Measurements from ENCODE around the gene MYO1F.

The MYO1F gene

DNA sequence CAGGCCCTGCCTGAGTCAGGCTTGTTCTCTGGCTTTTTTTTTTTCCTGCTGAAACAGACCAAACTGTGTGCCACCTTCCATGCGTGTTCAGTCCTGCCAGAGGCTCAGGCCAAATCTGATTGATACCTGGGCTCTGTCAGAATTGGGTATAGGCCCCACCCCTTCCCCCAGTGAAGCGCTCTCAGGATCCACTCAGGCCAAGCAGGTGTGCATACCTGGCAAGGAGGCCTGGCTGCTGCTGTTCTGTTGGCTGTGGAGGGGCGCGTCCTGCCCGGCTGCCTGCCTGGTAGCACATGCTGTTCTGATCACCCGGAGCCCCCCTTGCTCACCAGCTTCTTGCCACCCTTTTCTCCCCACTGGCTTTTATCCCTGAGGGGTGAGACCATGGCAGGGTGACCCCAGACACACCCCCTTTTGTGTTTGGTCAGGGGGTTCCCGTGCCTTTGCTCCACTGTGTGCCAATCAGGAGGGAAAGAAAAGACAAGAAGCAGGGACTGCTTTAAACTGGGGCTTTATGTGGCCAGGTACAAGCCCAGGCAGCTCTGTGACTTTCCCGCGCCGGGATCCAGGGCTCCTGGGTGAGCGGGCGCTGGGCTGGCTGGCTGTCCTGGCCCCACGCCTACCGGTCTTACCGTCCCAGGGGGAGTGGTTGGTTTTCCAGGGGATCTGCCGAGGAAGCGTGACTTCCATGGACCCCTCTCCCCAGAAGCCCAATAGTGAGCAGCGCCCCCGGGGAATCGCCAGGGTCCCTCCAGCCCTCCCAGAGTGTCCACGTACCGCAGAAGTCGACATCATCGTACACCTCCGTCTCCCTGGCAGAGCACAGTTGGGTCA, 87.5 kb downstream of the MYO1F start:
- DNase-seq = no peak

DNA sequence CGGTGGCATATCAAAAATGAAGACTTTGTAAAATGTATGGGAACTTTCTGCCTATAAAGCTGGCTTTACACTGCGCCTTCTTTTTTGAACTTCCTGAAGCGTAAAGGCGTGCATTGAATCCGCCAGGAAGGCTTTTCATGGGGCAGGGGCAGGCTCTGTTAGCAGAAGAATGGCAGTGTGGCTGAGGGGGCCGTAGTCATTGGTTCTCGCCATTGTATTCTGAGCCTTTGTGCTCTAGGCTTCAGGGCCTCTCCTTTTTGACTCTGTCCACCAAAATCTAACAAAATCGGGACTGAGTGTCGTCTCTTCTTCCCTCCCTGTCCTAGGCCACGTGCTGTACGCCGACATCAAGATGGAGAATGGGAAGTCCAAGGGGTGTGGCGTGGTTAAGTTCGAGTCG, 88.9 kb downstream of the MYO1F start:
- DNase-seq = no peak

DNA sequence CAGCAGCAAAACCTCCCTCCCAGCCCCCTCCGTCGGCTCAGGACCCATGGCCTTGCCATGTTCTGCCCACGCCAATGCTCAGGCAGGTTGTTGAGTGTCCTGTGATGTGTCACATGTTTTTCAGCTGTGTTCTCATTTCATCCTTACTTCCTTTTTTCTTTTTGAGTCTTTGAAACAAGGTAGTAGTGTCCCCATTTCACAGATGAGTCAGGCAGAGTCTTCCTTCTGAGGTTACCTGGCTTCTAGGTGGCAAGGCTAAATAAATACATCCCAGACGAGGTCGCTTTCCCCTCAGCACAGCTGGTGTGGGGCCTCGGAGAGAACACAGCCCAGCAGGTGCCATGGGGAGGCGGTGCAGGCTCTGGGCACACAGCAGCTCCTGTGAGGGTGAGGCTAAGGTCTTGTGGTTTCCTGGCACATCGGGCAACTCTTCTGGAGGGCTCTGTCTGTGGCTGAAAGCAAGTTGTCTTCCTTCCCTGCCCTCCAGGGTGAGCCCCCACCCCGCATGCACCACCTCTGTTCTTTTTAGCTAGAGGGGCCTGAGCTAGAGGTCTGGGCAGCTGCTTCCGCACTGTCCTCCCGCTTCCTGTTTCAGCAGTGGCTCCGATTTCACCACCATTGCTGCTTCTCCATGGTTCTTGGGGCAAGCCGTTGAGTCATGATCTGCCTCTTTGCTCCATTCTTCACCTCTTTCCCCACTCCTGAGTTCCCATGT, 89.9 kb downstream of the MYO1F start:
- DNase-seq = peak; percentile 33

DNA sequence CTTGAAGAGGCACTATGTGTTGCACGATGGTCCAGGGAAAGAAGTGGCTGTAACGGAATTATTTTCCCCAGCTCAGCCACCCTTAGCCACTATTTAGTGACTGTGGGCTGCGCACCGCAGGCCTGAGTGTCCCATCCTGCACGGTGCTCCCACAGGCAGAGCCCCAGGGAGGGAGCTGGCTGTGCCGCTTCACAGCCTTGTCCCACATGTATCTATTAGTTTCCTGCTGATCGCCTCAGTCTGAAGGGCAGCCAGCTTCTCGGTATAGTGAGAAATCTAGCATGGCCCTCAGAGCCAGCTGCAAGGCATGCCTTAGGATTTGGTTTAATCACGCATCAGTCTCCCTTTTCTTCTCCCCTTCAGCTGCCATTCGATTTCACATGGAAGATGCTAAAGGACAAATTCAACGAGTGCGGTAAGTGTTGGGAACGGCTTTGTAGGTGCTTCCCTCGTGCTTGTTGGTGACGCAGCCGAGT, 90.5 kb downstream of the MYO1F start:
- no peak for DNase-seq

DNA sequence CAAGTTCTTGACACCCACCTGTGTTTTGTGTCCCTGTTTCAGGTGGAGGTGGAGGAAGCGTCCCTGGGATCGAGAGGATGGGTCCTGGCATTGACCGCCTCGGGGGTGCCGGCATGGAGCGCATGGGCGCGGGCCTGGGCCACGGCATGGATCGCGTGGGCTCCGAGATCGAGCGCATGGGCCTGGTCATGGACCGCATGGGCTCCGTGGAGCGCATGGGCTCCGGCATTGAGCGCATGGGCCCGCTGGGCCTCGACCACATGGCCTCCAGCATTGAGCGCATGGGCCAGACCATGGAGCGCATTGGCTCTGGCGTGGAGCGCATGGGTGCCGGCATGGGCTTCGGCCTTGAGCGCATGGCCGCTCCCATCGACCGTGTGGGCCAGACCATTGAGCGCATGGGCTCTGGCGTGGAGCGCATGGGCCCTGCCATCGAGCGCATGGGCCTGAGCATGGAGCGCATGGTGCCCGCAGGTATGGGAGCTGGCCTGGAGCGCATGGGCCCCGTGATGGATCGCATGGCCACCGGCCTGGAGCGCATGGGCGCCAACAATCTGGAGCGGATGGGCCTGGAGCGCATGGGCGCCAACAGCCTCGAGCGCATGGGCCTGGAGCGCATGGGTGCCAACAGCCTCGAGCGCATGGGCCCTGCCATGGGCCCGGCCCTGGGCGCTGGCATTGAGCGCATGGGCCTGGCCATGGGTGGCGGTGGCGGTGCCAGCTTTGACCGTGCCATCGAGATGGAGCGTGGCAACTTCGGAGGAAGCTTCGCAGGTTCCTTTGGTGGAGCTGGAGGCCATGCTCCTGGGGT, 91.5 kb downstream of the MYO1F start:
- DNase-seq = no peak

GRCh38 chr19:8484331-8484894, 92.8 kb downstream of the MYO1F start:
- peak; percentile 63 for DNase-seq

- no peak for DNase-seq
Measured at GRCh38 chr19:8483165-8483564, 94.1 kb downstream of the MYO1F start.

DNA sequence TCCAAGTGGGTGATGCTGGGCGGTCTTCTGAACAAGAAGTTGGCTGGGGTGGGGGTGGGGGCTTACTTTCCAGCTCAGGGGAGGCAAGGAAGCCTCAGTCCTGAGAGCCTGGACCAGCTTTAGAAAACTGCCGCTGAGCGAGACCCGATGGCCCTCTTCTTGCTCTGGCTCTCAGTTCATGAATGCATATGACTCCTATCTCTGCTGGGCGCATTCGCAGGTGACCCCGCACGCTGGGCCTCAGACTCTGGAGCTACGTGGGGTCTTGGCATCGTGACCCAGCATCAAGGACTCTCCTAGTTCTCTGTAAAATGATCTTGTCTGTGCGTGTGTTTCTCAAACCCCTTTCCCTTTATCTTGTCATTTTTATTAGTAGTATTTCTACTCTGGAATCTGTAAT, 94.5 kb downstream of the MYO1F start:
- no peak for DNase-seq

GRCh38 chr19:8481616-8482015, 95.6 kb downstream of the MYO1F start:
- DNase-seq = no peak

- DNase-seq = no peak
Measured at GRCh38 chr19:8481201-8481600, 96.0 kb downstream of the MYO1F start.

DNA sequence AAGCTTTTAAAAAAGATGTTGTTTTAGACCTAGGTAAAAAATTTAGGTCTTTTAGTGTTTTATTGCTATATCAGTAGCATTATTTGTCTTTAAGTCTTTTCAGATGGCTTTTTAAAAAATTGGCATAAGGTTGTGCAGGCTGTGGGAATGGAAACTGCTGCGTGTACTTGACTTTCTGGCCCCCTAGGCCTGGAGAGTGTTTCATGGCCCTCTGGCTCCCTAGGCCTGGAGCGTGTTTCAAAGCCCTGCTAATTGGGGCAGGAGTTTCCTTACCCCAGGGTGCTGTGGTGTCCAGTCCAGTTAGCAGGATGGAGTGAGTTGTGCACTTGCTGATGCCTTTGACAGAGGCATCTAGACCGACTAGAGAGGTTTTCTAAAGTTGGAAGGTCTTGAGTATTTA, 98.6 kb downstream of the MYO1F start:
- no peak for DNase-seq

GRCh38 chr19:8477889-8478288, 99.4 kb downstream of the MYO1F start:
- DNase-seq = no peak

DNA sequence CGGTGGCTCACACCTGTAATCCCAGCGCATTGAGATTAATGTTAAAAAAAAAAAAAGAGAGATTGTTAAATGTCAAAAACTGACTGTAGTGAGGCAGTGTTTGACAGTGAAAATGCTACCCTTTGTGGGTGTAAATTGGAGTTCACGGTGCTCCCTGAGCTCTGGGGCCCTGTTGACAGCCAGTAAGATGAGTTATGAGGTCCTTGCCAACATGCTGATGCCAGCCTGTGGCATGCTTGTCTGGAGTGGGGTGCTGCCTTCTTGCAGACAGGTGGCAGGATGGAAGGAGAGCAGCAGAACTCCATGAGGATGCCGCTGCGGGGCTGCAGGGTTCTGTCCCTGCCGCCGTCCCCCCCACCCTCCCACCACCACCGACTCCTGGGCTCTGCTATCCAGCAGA, 100.7 kb downstream of the MYO1F start:
- DNase-seq = no peak

DNA sequence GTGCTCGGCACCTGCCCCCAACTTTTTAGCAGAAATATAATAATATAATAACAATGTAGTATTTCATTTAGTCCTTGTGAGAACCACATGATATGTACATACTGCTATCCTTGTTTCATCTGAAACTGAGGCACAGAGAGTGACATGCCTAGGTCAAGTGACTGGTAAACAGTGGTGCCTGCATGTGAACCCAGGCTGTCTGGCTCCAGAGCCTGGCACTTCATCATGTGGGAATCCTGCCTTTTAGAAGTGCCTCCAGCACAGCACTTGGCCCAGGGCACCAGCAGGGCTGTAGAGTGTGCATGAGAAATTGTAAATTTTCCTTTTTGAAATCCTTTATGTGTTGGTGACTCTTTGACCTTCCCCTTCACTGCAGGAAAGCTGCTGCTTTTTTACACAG, 102.2 kb downstream of the MYO1F start:
- no peak for DNase-seq

DNA sequence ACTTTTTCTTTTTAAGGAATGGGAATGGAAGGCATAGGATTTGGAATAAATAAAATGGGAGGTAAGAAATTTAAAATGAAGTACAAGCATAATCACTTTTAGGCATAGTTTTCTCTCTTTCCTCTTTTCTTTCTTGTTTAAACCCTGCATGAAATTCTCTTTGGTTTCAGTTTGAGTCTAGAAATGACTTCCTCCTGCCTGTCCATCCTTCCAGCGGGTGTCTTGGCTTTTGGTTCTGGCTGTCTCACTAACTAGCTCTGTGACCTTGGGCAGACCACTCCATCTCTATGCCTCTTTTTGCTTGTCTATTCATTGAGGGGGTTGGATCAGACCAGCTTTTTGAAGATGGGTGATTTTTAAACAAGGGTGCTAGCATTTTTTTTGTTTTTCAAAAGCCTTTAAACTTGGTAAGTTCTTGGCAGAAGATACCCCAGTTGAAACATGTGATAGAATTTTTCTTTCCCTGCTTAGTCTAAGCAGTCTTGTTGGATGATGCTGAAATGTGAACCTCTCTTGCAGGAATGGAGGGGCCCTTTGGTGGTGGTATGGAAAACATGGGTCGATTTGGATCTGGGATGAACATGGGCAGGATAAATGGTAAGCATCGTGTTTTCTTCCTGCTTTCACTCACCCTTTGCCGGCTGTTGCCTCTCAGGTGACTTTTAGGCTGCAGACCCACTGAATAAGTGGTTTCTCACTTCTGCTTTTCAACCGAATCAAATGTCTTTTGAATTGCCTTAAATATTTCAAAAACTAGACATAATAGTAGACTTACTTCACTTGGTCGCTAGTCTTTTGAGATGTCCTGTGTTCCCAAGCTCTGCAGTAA, 103.4 kb downstream of the MYO1F start:
- DNase-seq = no peak
